AG09309 (cell line): ENCODE data around the gene SMARCAL1.

Experiments
- DNase-seq: peaks from one replicate; pipeline ENCODE4 v3.0.0-alpha.2; 2010; ENCODE audit warnings: low read depth
- H3K4me3 ChIP-seq: 2 replicates; pipeline ENCODE4 v1.5.1; 2011; ENCODE audit warnings: mild to moderate bottlenecking, low read depth, low read length, moderate library complexity; ENCODE audit not compliant: control insufficient read depth
- CTCF ChIP-seq: IDR thresholded peaks from 2 replicates; pipeline ENCODE4 v1.5.1; 2011; ENCODE audit warnings: mild to moderate bottlenecking, low read depth, low read length, inconsistent platforms; ENCODE audit not compliant: insufficient read depth, control insufficient read depth; ENCODE audit errors: missing control alignments

The SMARCAL1 gene

GRCh38 chr2:216408426-216409290, 3.6 kb upstream of the SMARCAL1 start:
- TF ChIP-seq CTCF = no peak
- H3K4me3 ChIP-seq = no peak overlapping the region
- DNase-seq = no peak

DNA sequence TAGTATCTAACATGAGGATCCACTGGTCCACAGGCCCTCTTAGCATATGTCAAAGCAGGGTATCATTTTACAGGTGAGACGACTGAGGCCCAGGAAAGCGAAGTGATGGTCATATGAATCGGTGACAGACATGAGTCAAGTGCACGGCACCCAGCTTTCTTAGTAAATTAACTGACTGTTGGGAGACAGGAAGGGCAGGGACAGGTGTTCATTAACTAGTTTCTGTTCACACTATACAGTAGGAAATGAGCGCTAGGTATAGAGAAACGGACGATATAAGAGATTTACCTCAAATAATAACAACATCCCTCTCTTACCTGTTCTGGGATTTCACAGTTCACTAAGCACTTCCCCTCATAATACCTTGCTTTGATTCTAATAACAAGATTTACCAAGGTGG, 1.7 kb upstream of the SMARCAL1 start:
- DNase-seq = no peak
- H3K4me3 ChIP-seq = no peak overlapping the region
- TF ChIP-seq CTCF = no peak

- TF ChIP-seq CTCF = no peak
- DNase-seq = no peak
- no peak overlapping the region for H3K4me3 ChIP-seq
Measured at GRCh38 chr2:216413882-216414281, 1.6 kb downstream of the SMARCAL1 start.

DNA sequence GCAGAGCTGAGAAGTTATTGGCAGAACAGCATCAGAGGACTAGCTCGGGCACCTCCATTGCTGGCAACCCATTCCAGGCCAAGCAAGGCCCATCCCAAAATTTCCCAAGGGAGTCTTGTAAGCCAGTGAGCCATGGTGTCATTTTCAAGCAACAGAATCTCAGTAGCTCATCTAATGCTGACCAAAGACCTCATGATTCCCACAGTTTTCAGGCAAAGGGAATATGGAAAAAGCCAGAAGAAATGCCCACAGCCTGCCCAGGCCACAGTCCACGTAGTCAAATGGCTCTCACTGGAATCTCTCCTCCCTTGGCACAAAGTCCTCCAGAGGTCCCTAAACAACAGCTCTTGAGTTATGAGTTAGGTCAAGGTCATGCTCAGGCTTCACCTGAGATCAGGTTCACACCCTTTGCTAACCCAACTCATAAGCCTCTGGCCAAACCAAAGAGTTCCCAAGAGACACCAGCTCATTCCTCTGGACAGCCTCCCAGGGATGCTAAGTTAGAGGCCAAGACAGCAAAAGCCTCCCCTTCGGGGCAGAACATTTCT, 2.6 kb downstream of the SMARCAL1 start:
- TF ChIP-seq CTCF = no peak
- DNase-seq = no peak
- no peak overlapping the region for H3K4me3 ChIP-seq

GRCh38 chr2:216415541-216415940, 3.3 kb downstream of the SMARCAL1 start:
- no peak for TF ChIP-seq CTCF
- H3K4me3 ChIP-seq = no peak overlapping the region
- no peak for DNase-seq

DNA sequence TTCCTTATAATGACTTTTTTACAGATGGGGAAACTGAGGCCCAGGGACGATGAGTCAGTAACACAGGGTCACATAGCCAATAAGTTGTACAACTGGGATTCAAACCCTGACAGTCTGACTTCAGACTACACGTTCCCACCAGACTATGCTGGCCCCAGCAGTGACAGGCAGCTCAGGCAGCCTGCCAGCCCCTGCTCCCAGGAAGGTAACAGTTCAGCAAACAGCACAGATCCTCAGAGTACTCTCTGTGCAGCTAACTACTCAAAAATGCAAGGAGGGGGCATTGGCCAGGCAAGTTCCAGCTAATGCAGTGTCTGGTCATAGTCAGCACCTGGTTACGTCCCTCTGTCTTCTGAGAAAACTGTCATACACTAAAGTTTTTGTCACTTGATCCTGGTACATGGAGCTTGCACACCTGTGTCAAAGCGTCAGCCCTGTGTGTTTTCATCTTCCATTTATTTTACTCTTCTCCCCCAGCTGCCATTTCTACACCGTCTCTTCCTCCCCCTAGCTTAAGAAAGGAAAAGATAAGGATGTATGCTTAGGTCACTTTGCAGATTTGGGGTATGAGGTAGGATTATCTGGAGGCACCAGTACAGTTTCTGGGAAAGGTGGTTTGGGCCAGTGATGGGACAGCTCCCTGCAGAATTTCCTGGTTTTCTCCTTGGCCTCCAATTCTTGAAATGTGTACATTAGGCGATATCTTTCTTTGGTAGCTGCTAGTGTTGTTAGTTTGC, 4.5 kb downstream of the SMARCAL1 start:
- TF ChIP-seq CTCF = no peak
- DNase-seq = no peak
- no peak overlapping the region for H3K4me3 ChIP-seq
